SK-N-SH treated with all-trans-retinoic acid at 6 μM for 48 hours (cell line): ENCODE data around the gene ITGB7.
"Not testable (repeated sequence)": the region's sequence is repeated elsewhere in the genome, so short reads cannot be mapped to it uniquely, and the experiment has no call there.

Source experiments
- ATAC-seq: fragments of 200-7000 bp; cut with Tn5 transposase; 3 replicates; pipeline ENCODE4 v1.9.1; 2020; ENCODE audit warnings: mild to moderate bottlenecking, moderate library complexity
- BACH2 ChIP-seq: fragments of 250-450 bp; sonication (Bioruptor Pico); IDR thresholded peaks from 2 replicates; pipeline ENCODE4 v1.9.0; 2021; ENCODE audit warnings: mild to moderate bottlenecking, borderline replicate concordance
- CSDC2 ChIP-seq: fragments of 250-450 bp; sonication (Bioruptor Pico); IDR thresholded peaks from 2 replicates; pipeline ENCODE4 v1.5.0; 2020; ENCODE audit warnings: mild to moderate bottlenecking, moderate library complexity
- CSRNP3 ChIP-seq: fragments of 250-450 bp; sonication (Bioruptor Pico); IDR thresholded peaks from 2 replicates; pipeline ENCODE4 v1.5.1; 2021; ENCODE audit warnings: mild to moderate bottlenecking, moderate library complexity
- GLIS3 ChIP-seq: fragments of 250-450 bp; sonication (Bioruptor Pico); IDR thresholded peaks from 2 replicates; pipeline ENCODE4 v1.5.0; 2020; ENCODE audit warnings: mild to moderate bottlenecking, moderate library complexity
- POU6F1 ChIP-seq: fragments of 250-450 bp; sonication (Bioruptor Pico); IDR thresholded peaks from 2 replicates; pipeline ENCODE4 v1.8.0; 2021; ENCODE audit warnings: low read depth, mild to moderate bottlenecking, moderate library complexity, borderline replicate concordance
- PPARA ChIP-seq: fragments of 250-450 bp; sonication (Bioruptor Pico); IDR thresholded peaks from 2 replicates; pipeline ENCODE4 v1.5.0; 2020; ENCODE audit warnings: mild to moderate bottlenecking, borderline replicate concordance
- RARB ChIP-seq: fragments of 250-450 bp; sonication (Bioruptor Pico); IDR thresholded peaks from 2 replicates; pipeline ENCODE4 v1.8.0; 2021; ENCODE audit warnings: mild to moderate bottlenecking, moderate library complexity
- SNAI2 ChIP-seq: fragments of 250-450 bp; sonication (Bioruptor Pico); IDR thresholded peaks from 2 replicates; pipeline ENCODE4 v1.5.0; 2020; ENCODE audit warnings: mild to moderate bottlenecking, moderate library complexity
- TCF4 ChIP-seq: fragments of 250-450 bp; sonication (Bioruptor Pico); IDR thresholded peaks from 2 replicates; pipeline ENCODE4 v1.8.0; 2021; ENCODE audit warnings: mild to moderate bottlenecking, moderate library complexity, borderline replicate concordance
- TOX ChIP-seq: fragments of 250-450 bp; sonication (Bioruptor Pico); IDR thresholded peaks from 2 replicates; pipeline ENCODE4 v1.8.0; 2021; ENCODE audit warnings: mild to moderate bottlenecking, moderate library complexity, borderline replicate concordance
- TSHZ2 ChIP-seq: fragments of 250-450 bp; sonication (Bioruptor Pico); IDR thresholded peaks from 2 replicates; pipeline ENCODE4 v1.5.0; 2020; ENCODE audit warnings: mild to moderate bottlenecking, moderate library complexity
- ZC3H10 ChIP-seq: fragments of 250-450 bp; sonication (Bioruptor Pico); IDR thresholded peaks from 2 replicates; pipeline ENCODE4 v1.5.1; 2021; ENCODE audit warnings: mild to moderate bottlenecking, moderate library complexity
- ZFP3 ChIP-seq: fragments of 250-450 bp; sonication (Bioruptor Pico); IDR thresholded peaks from 2 replicates; pipeline ENCODE4 v1.5.0; 2020; ENCODE audit warnings: mild to moderate bottlenecking, moderate library complexity
- ZFP30 ChIP-seq: fragments of 450-650 bp; formaldehyde crosslinking; IDR thresholded peaks from 2 replicates; pipeline ENCODE4 v1.5.0; 2022; ENCODE audit warnings: mild to moderate bottlenecking, moderate library complexity
- ZNF565 ChIP-seq: fragments of 450-650 bp; formaldehyde crosslinking; conservative IDR thresholded peaks from 2 replicates; pipeline ENCODE4 v1.5.0; 2020; ENCODE audit warnings: low read depth, mild to moderate bottlenecking, moderate library complexity
- ZNF70 ChIP-seq: fragments of 450-650 bp; formaldehyde crosslinking; IDR thresholded peaks from 2 replicates; pipeline ENCODE4 v1.5.0; 2020; ENCODE audit warnings: mild to moderate bottlenecking, moderate library complexity
- ZNF8 ChIP-seq: fragments of 450-650 bp; formaldehyde crosslinking; IDR thresholded peaks from 2 replicates; pipeline ENCODE4 v1.5.0; 2020; ENCODE audit warnings: mild to moderate bottlenecking, moderate library complexity
- TF ChIP-seq, protein P1 (sequence below): fragments of 250-450 bp; sonication (Bioruptor Pico); IDR thresholded peaks from 2 replicates; pipeline ENCODE4 v1.8.0; 2020; ENCODE audit warnings: mild to moderate bottlenecking, moderate library complexity, borderline replicate concordance

The ITGB7 gene

DNA sequence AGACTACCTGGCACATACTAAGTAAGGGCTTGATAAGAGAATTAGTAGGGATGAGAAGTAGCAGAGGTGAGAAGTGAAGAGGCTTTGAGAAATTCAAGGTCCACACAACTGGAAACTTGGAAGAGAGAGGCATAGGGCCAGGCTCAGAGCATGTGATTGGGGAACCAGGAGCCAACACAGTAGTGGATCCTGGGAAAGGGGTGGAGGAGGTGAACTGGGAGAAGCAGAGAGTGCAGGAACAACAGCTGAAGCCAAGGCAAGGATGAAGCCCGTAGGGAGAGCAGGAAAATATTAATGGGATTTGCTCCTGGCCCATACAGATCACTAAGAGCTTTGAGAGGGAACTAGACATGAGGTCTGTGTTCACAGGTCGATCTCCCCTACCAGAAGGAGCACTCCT is 1.4 kb upstream of the ITGB7 start (continued):
- TF ChIP-seq TSHZ2 (CRISPR knock-in tag) (no peak), SNAI2 (no peak)

- TF ChIP-seq ZNF565 (CRISPR knock-in tag) (no peak), ZNF70 (CRISPR knock-in tag) (no peak), CSDC2 (CRISPR knock-in tag) (no peak), ZNF8 (CRISPR knock-in tag) (no peak), SNAI2 (no peak)
- TF ChIP-seq, protein P1, sequence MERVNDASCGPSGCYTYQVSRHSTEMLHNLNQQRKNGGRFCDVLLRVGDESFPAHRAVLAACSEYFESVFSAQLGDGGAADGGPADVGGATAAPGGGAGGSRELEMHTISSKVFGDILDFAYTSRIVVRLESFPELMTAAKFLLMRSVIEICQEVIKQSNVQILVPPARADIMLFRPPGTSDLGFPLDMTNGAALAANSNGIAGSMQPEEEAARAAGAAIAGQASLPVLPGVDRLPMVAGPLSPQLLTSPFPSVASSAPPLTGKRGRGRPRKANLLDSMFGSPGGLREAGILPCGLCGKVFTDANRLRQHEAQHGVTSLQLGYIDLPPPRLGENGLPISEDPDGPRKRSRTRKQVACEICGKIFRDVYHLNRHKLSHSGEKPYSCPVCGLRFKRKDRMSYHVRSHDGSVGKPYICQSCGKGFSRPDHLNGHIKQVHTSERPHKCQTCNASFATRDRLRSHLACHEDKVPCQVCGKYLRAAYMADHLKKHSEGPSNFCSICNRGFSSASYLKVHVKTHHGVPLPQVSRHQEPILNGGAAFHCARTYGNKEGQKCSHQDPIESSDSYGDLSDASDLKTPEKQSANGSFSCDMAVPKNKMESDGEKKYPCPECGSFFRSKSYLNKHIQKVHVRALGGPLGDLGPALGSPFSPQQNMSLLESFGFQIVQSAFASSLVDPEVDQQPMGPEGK: no peak
Observed at GRCh38 chr12:53205747-53206419, 1.2 kb downstream of the ITGB7 start.

GRCh38 chr12:53204351-53204750 is 2.7 kb downstream of the ITGB7 start:
- TF ChIP-seq CSRNP3: no peak
- no peak for TF ChIP-seq GLIS3 (CRISPR knock-in tag)
- no peak for TF ChIP-seq ZC3H10 (CRISPR knock-in tag)
- no peak for TF ChIP-seq RARB (CRISPR knock-in tag)
- no peak for TF ChIP-seq TSHZ2 (CRISPR knock-in tag)
- TF ChIP-seq ZNF70 (CRISPR knock-in tag): no peak
- TF ChIP-seq TOX (CRISPR knock-in tag): no peak
- TF ChIP-seq, protein P1: no peak
- TF ChIP-seq TCF4 (CRISPR knock-in tag): no peak
- TF ChIP-seq ZFP3 (CRISPR knock-in tag): no peak
- TF ChIP-seq CSDC2 (CRISPR knock-in tag): no peak
- TF ChIP-seq ZNF8 (CRISPR knock-in tag): no peak
- TF ChIP-seq PPARA (CRISPR knock-in tag): no peak
- no peak for TF ChIP-seq ZFP30 (CRISPR knock-in tag)
- TF ChIP-seq BACH2: no peak
- TF ChIP-seq POU6F1 (CRISPR knock-in tag): no peak
- no peak for ATAC-seq

More at GRCh38 chr12:53205747-53206419, 1.2 kb downstream of the ITGB7 start:
- peak; percentile 94 for ATAC-seq

GRCh38 chr12:53202316-53202715 is 4.7 kb downstream of the ITGB7 start:
- ATAC-seq: not testable (repeated sequence)
